MCF 10A (cell line): ENCODE data around the gene LY9. TPM values are rescaled to one million over a fixed set of nuclear protein-coding genes. Genes with fewer than 3 reads are reported as not detected.

ENCODE experiments used
- BruUV-seq: library from RNA; stranded (reverse); fragments of 400-500 nt; replicated peaks from 2 replicates; lab custom pipeline; 2021; lab: Mats Ljungman, UMichigan
- CTCF ChIA-PET: fragments of 300-600 bp; sonication (Branson Sonifier 250); formaldehyde crosslinking; extraction: SDS; loops from one replicate; lab custom pipeline; 2021; ENCODE audit warnings: antibody characterized with exemption, inconsistent platforms; lab: Yijun Ruan, JAX
- POLR2A ChIA-PET: fragments of 300-600, 350-650 bp; sonication (Branson Sonifier 250); formaldehyde crosslinking; extraction: SDS; loops from one replicate; lab custom pipeline; 2020; ENCODE audit warnings: antibody characterized with exemption, inconsistent platforms; lab: Yijun Ruan, JAX
- DNase-seq: peaks from one replicate; pipeline ENCODE4 v3.0.0-alpha.2; 2018; ENCODE audit not compliant: unreplicated experiment
- H3K27ac Mint-ChIP-seq: one replicate; pipeline ENCODE4 v1.8.0; 2022; ENCODE audit warnings: mild to moderate bottlenecking, low read depth, mixed read lengths; ENCODE audit not compliant: unreplicated experiment
- H3K27me3 Mint-ChIP-seq: one replicate; pipeline ENCODE4 v1.8.0; 2022; ENCODE audit warnings: mixed read lengths; ENCODE audit not compliant: insufficient read depth, unreplicated experiment
- H3K36me3 Mint-ChIP-seq: one replicate; pipeline ENCODE4 v1.8.0; 2022; ENCODE audit warnings: mild to moderate bottlenecking, moderate library complexity, mixed read lengths; ENCODE audit not compliant: insufficient read depth, unreplicated experiment
- H3K4me1 Mint-ChIP-seq: one replicate; pipeline ENCODE4 v1.8.0; 2022; ENCODE audit warnings: mixed read lengths; ENCODE audit not compliant: insufficient read depth, unreplicated experiment
- H3K4me3 Mint-ChIP-seq: one replicate; pipeline ENCODE4 v1.8.0; 2022; ENCODE audit warnings: mild to moderate bottlenecking, moderate library complexity, mixed read lengths; ENCODE audit not compliant: unreplicated experiment
- H3K9me3 Mint-ChIP-seq: one replicate; pipeline ENCODE4 v1.8.0; 2022; ENCODE audit warnings: mixed read lengths; ENCODE audit not compliant: unreplicated experiment
- CTCF ChIP-seq: fragments of 200-600 bp; IDR thresholded peaks from one replicate; pipeline ENCODE4 v1.8.0; 2022; ENCODE audit warnings: antibody characterized with exemption, mild to moderate bottlenecking; ENCODE audit not compliant: unreplicated experiment
- intact Hi-C: fragments of 100-400 bp; cut with micrococcal nuclease; formaldehyde crosslinking; loops from 2 replicates; pipeline ENCODE4 v1.14.1; 2022
- total RNA-seq: library from RNA; stranded (reverse); gene quantifications from 2 replicates; pipeline ENCODE4 v1.2.3, GENCODE V29; 2022

Gene LY9
- total RNA-seq, 1 experiment from 2014 or later, result not detected

GRCh38 chr1:160807738-160808137 is 11.8 kb downstream of the LY9 start:
- TF ChIP-seq CTCF, result no peak
- Mint-ChIP-seq H3K4me1 (peaks cover under 1% of the 10 kb centered on the region), H3K36me3 (no peaks in the 10 kb centered on the region), H3K4me3 (no peak overlapping the region), H3K27me3 (no peaks in the 10 kb centered on the region), H3K9me3 (peaks cover 13% of the 10 kb centered on the region), H3K27ac (no peak overlapping the region)
- intact Hi-C loops, result no loop called here
- POLR2A ChIA-PET, result interaction anchor here (0.6 kb wide), 1 partner anchor 8 kb away, joined by 3 read pairs; no protein-coding TSS in a partner anchor
- CTCF ChIA-PET, result interaction anchor here (0.8 to 1.5 kb wide), 2 partner anchors 9 to 22 kb away, joined by 4 to 7 read pairs; no protein-coding TSS in a partner anchor
- no TSS peak for BruUV-seq
- DNase-seq, result no peak

- DNase-seq, result no peak
- Mint-ChIP-seq H3K27ac (no peak overlapping the region), H3K4me1 (peaks cover 6% of the 10 kb centered on the region), H3K4me3 (no peak overlapping the region), H3K9me3 (peaks cover 13% of the 10 kb centered on the region), H3K36me3 (no peaks in the 10 kb centered on the region), H3K27me3 (no peaks in the 10 kb centered on the region)
- CTCF ChIA-PET, result interaction anchor here (0.5 to 2.0 kb wide), 4 partner anchors 14 to 81 kb away, joined by 3 to 6 read pairs (median 4); no protein-coding TSS in a partner anchor
- intact Hi-C loops, result no loop called here
- no TSS peak for BruUV-seq
- POLR2A ChIA-PET, result no interaction called here
- no peak for TF ChIP-seq CTCF
Measured at GRCh38 chr1:160808289-160808688, 12.3 kb downstream of the LY9 start.

GRCh38 chr1:160810486-160810885 is 14.5 kb downstream of the LY9 start:
- Mint-ChIP-seq H3K4me1 (peaks cover 10% of the 10 kb centered on the region), H3K9me3 (peaks cover 13% of the 10 kb centered on the region), H3K27ac (no peak overlapping the region), H3K36me3 (no peaks in the 10 kb centered on the region), H3K27me3 (no peaks in the 10 kb centered on the region), H3K4me3 (no peak overlapping the region)
- TF ChIP-seq CTCF, result no peak
- BruUV-seq, result no TSS peak
- no peak for DNase-seq
- ChIA-PET CTCF (no interaction called here), POLR2A (no interaction called here)
- intact Hi-C loops, result no loop called here

- intact Hi-C loops, result no loop called here
- no peak overlapping the region for H3K27ac Mint-ChIP-seq
- ChIA-PET POLR2A (no interaction called here), CTCF (interaction anchor here (1.3 to 1.8 kb wide), 2 partner anchors 8 to 84 kb away, joined by 6 to 7 read pairs; no protein-coding TSS in a partner anchor)
- no peak for TF ChIP-seq CTCF
- H3K9me3 Mint-ChIP-seq, result peaks cover 13% of the 10 kb centered on the region
- H3K4me1 Mint-ChIP-seq, result peaks cover 10% of the 10 kb centered on the region
- no peak overlapping the region for H3K4me3 Mint-ChIP-seq
- no peaks in the 10 kb centered on the region for H3K27me3 Mint-ChIP-seq
- BruUV-seq, result no TSS peak
- no peak for DNase-seq
- no peaks in the 10 kb centered on the region for H3K36me3 Mint-ChIP-seq
Measured at GRCh38 chr1:160811147-160811546, 15.2 kb downstream of the LY9 start.
